B cell (primary cell): ENCODE results near the gene NBL1. TPM values are rescaled to one million over a fixed set of nuclear protein-coding genes. Genes with fewer than 3 reads are reported as not detected.

Source experiments
- ATAC-seq: fragments of 200-7000 bp; cut with Tn5 transposase; one replicate; pipeline ENCODE4 v1.10.0; 2021; ENCODE audit warnings: low read depth, mild to moderate bottlenecking, moderate number of reproducible peaks, moderate library complexity
- CTCF ChIA-PET: fragments of 350-600 bp; sonication (Branson Sonifier 250); formaldehyde crosslinking; loops from one replicate; lab custom pipeline; 2021; ENCODE audit warnings: antibody characterized with exemption, inconsistent platforms; lab: Charles Lee
- POLR2A ChIA-PET: fragments of 350-600 bp; sonication (Branson Sonifier 250); formaldehyde crosslinking; loops from one replicate; lab custom pipeline; 2021; ENCODE audit warnings: antibody characterized with exemption; lab: Charles Lee
- DNase-seq: peaks from one replicate; pipeline ENCODE4 v3.0.0; 2013
- H2AFZ ChIP-seq: 2 replicates; pipeline ENCODE4 v1.6.1; 2012; ENCODE audit warnings: mild to moderate bottlenecking, low read depth, low read length; ENCODE audit not compliant: insufficient read depth, poor library complexity, severe bottlenecking
- H3K27ac ChIP-seq, 2 donors: 1 replicate in 1 of 2; 2 replicates in 1 of 2; pipeline ENCODE4 v1.5.1; 2012 to 2013; ENCODE audit warnings: low read length in 2 of 2, mild to moderate bottlenecking in 2 of 2, moderate library complexity in 1 of 2
- H3K27me3 ChIP-seq, 4 experiments: fragments of 200-600 bp in 1 of 4; sonication (generic) in 1 of 4; replicated peaks in 1 of 4; 1 replicate in 2 of 4; 2 replicates in 2 of 4; pipeline versions ENCODE4 v1.6.1 to v1.7.0; 2013 to 2016; ENCODE audit warnings: low read length in 3 of 4, mild to moderate bottlenecking in 2 of 4, mixed read lengths in 1 of 4, moderate library complexity in 1 of 4; ENCODE audit not compliant: insufficient read depth in 4 of 4, control insufficient read depth in 3 of 4; ENCODE audit errors: control extremely low read depth in 1 of 4
- H3K36me3 ChIP-seq, 2 experiments: replicated peaks in 1 of 2; 1 replicate in 1 of 2; 2 replicates in 1 of 2; pipeline versions ENCODE4 v1.6.1 to v1.7.1; 2013; ENCODE audit warnings: low read length in 1 of 2; ENCODE audit not compliant: insufficient read depth in 2 of 2, control insufficient read depth in 1 of 2; ENCODE audit errors: control extremely low read depth in 1 of 2, extremely low read depth in 1 of 2
- H3K4me1 ChIP-seq, 2 donors: fragments of 200-600 bp in 1 of 2; sonication (generic) in 1 of 2; 1 replicate in 1 of 2; 2 replicates in 1 of 2; pipeline versions ENCODE4 v1.5.1 to v1.6.1; 2013 to 2017; ENCODE audit warnings: low read length in 2 of 2; ENCODE audit not compliant: control insufficient read depth in 2 of 2, insufficient read depth in 2 of 2
- H3K4me2 ChIP-seq: replicated peaks from 2 replicates; pipeline ENCODE3; 2012; ENCODE audit warnings: mild to moderate bottlenecking, low read depth, low read length; ENCODE audit not compliant: poor library complexity, severe bottlenecking
- H3K4me3 ChIP-seq, 5 experiments: fragments of 200-600 bp in 1 of 5; sonication (generic) in 1 of 5; 1 replicate in 3 of 5; 2 replicates in 2 of 5; pipeline versions ENCODE4 v1.5.1 to v1.7.0; 2011 to 2016; ENCODE audit warnings: low read length in 4 of 5, mild to moderate bottlenecking in 4 of 5, low read depth in 2 of 5, control low read depth in 1 of 5, moderate library complexity in 1 of 5; ENCODE audit not compliant: insufficient read depth in 1 of 5; ENCODE audit errors: control extremely low read depth in 1 of 5, extremely low read depth in 1 of 5
- H3K79me2 ChIP-seq: fragments of 200-600 bp; sonication (generic); one replicate; pipeline ENCODE4 v1.6.0; 2016; ENCODE audit warnings: low read length; ENCODE audit not compliant: control insufficient read depth, insufficient read depth
- H3K9ac ChIP-seq: fragments of 200-600 bp; sonication (generic); 2 replicates; pipeline ENCODE4 v1.6.1; 2017; ENCODE audit warnings: mild to moderate bottlenecking, low read length, moderate library complexity
- H3K9me3 ChIP-seq, 3 donors: one replicate each; pipeline versions ENCODE4 v1.6.1 to v1.7.1; 2013; ENCODE audit warnings: low read length in 2 of 3; ENCODE audit not compliant: control insufficient read depth in 2 of 3, insufficient read depth in 1 of 3; ENCODE audit errors: control extremely low read depth in 1 of 3
- H4K20me1 ChIP-seq: 2 replicates; pipeline ENCODE4 v1.6.0; 2012; ENCODE audit warnings: mild to moderate bottlenecking, low read length; ENCODE audit not compliant: insufficient read depth, control insufficient read depth, poor library complexity, severe bottlenecking
- H3K27ac Mint-ChIP-seq: one replicate; pipeline ENCODE4 v1.8.0; 2021; ENCODE audit warnings: mixed read lengths
- H3K27me3 Mint-ChIP-seq: one replicate; pipeline ENCODE4 v1.8.0; 2021; ENCODE audit warnings: mixed read lengths
- H3K4me1 Mint-ChIP-seq: one replicate; pipeline ENCODE4 v1.8.0; 2021; ENCODE audit warnings: mixed read lengths
- H3K4me3 Mint-ChIP-seq: one replicate; pipeline ENCODE4 v1.8.0; 2021; ENCODE audit warnings: mixed read lengths
- H3K9me3 Mint-ChIP-seq: one replicate; pipeline ENCODE4 v1.8.0; 2022; ENCODE audit warnings: mixed read lengths; ENCODE audit not compliant: insufficient read depth
- EZH2 ChIP-seq: IDR thresholded peaks from 2 replicates; pipeline ENCODE4 v1.6.1; 2012; ENCODE audit warnings: borderline replicate concordance, low read depth, mild to moderate bottlenecking, moderate library complexity, low read length; ENCODE audit not compliant: insufficient read depth, poor library complexity, severe bottlenecking
- WGBS: methylation state at CpG from one replicate; pipeline ENCODE4 v1.1.5; 2013; ENCODE audit warnings: missing lambda C conversion rate; ENCODE audit not compliant: insufficient coverage; 5-methylcytosine and 5-hydroxymethylcytosine counted together
- intact Hi-C: fragments of 100-400 bp; cut with micrococcal nuclease; formaldehyde crosslinking; loops from one replicate; pipeline ENCODE4 v1.10.0; 2022
- polyA plus RNA-seq: library from polyadenylated mRNA; depleted of rRNA; stranded (reverse); fragments of >200 nt; gene quantifications from 2 replicates; pipeline ENCODE4 v1.2.3, GENCODE V29; 2012
- total RNA-seq, 2 donors: library from RNA; stranded (reverse); fragments of 120-200 nt in 1 of 2; gene quantifications; 1 replicate in 1 of 2; 2 replicates in 1 of 2; pipeline versions ENCODE4 v1.2.3 to v1.2.4, GENCODE V29; 2013 to 2022
- TF ChIP-seq, protein P1 (sequence below): fragments of 200-600 bp; IDR thresholded peaks from one replicate; pipeline ENCODE4 v1.8.0; 2022; ENCODE audit warnings: antibody characterized with exemption, mild to moderate bottlenecking

The NBL1 gene
- total and polyA plus RNA-seq, 2 donors (not counting 1 experiment from before 2014, with no cell fraction given): 0.74 to 0.97 TPM

DNA sequence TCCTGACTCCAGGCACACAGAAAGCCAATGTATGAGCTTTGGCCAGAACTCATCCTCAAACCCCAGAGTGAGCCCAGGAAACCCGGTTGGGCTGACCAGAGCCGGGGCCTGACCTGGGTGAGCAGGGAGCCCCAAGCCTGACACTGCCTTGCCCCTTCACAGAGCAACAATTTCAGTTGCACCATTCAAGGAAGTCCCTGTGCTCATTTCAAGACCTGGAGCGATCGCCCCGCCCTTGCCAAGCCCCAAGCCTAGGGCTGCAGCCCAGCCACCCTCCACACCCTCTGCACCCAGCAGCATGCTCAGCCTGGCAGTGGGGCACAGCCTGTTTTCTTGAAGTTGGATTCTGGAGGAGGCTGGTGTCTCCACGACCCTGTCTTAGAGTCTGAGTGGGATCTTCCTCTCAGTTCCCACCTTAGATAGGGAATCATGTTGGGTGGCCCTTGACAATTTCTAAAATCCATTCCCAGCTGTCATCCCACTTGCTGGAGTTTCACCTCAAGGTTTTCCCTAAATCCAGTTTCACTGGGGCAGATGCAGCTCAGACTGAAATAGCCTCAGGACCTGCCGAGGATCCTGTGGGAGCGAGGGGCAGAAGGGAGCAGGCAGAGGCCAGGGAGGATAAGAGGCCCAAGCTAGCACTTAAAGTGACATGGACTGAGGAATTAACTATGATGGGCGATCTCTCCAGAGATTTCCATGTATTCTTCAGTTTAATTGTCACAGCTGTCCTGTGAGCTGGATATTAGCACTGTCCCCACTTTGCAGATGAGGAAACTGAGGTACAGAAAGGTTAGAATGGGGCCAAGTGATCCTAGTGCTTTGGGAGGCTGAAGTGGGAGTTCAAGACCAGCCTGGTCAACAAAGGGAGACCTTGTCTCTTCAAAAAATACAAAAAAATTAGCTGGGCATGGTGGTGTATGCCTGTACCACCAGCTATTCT lies 2.5 kb downstream of the NBL1 start:
- H3K27ac Mint-ChIP-seq: no peak overlapping the region

More for the DNA sequence above, 2.5 kb downstream of the NBL1 start:
- Histone ChIP-seq H3K4me3 (no peak overlapping the region), H3K9ac (no peak overlapping the region), H3K27me3 (peaks cover 0 to 44% (median 18%) of the 10 kb centered on the region in 4 experiments), H3K9me3 (peaks cover 0 to 6% (median 0%) of the 10 kb centered on the region in 3 donors), H4K20me1 (no peaks in the 10 kb centered on the region), H2AFZ (no peak overlapping the region), H3K4me2 (no peak overlapping the region), H3K4me1 (peaks cover 12 to 13% of the 10 kb centered on the region in 2 donors), H3K27ac (no peak overlapping the region), H3K79me2 (no peaks in the 10 kb centered on the region), H3K36me3 (no peaks in the 10 kb centered on the region)
- H3K27me3 Mint-ChIP-seq: peaks cover 40% of the 10 kb centered on the region
- ChIA-PET CTCF (interaction anchor here (1.2 to 1.4 kb wide), 2 partner anchors 13 to 305 kb away, joined by 3 read pairs; no protein-coding TSS in a partner anchor), POLR2A (no interaction called here)
- H3K4me3 Mint-ChIP-seq: peak overlapping the region; percentile 52
- no peaks in the 10 kb centered on the region for H3K9me3 Mint-ChIP-seq
- H3K4me1 Mint-ChIP-seq: peaks cover 12% of the 10 kb centered on the region
- no peak for TF ChIP-seq EZH2
- TF ChIP-seq, protein P1, sequence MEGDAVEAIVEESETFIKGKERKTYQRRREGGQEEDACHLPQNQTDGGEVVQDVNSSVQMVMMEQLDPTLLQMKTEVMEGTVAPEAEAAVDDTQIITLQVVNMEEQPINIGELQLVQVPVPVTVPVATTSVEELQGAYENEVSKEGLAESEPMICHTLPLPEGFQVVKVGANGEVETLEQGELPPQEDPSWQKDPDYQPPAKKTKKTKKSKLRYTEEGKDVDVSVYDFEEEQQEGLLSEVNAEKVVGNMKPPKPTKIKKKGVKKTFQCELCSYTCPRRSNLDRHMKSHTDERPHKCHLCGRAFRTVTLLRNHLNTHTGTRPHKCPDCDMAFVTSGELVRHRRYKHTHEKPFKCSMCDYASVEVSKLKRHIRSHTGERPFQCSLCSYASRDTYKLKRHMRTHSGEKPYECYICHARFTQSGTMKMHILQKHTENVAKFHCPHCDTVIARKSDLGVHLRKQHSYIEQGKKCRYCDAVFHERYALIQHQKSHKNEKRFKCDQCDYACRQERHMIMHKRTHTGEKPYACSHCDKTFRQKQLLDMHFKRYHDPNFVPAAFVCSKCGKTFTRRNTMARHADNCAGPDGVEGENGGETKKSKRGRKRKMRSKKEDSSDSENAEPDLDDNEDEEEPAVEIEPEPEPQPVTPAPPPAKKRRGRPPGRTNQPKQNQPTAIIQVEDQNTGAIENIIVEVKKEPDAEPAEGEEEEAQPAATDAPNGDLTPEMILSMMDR: no peak
- 57% methylated on average over 8 of the region's 9 CpGs for WGBS
- DNase-seq (no peak), ATAC-seq (no peak)
- intact Hi-C loops: no loop called here
